GM23248 (cell line): ENCODE results near the gene SUPV3L1.
"Not testable (repeated sequence)": the region's sequence is repeated elsewhere in the genome, so short reads cannot be mapped to it uniquely, and the experiment has no call there.

Experiments
- EZH2 ChIP-seq: fragments of 200-600 bp; sonication (generic); IDR thresholded peaks from 2 replicates; pipeline ENCODE4 v1.6.1; 2018; ENCODE audit warnings: antibody characterized with exemption, mild to moderate bottlenecking; ENCODE audit not compliant: insufficient read depth, poor library complexity, severe bottlenecking
- EZH2phosphoT487 ChIP-seq: fragments of 200-600 bp; sonication (generic); IDR thresholded peaks from 2 replicates; pipeline ENCODE4 v1.6.1; 2018; ENCODE audit warnings: antibody characterized with exemption, moderate library complexity, mild to moderate bottlenecking, low read depth; ENCODE audit not compliant: insufficient read depth

- TF ChIP-seq EZH2, EZH2phosphoT487: not testable (repeated sequence)
These were observed 4.7 kb upstream of the SUPV3L1 start for GRCh38 chr10:69175326-69175725.
